HG03558 (cell line): ENCODE measurements around the gene RGS5.

Experiments used
- ATAC-seq: cut with Tn5 transposase; IDR thresholded peaks from one replicate; pipeline ENCODE4 v1.9.1; 2021; ENCODE audit warnings: moderate number of reproducible peaks; ENCODE audit not compliant: unreplicated experiment; ENCODE audit errors: extremely low read depth

Gene RGS5

GRCh38 chr1:163186862-163187261 is 15.9 kb downstream of the RGS5 start:
- no peak for ATAC-seq

- ATAC-seq = no peak
Measured at GRCh38 chr1:163182330-163182949, 20.3 kb downstream of the RGS5 start.

GRCh38 chr1:163178628-163179027 is 24.1 kb downstream of the RGS5 start:
- ATAC-seq = no peak

GRCh38 chr1:163176797-163177196 is 25.9 kb downstream of the RGS5 start:
- no peak for ATAC-seq

- no peak for ATAC-seq
Measured at GRCh38 chr1:163174524-163175437, 27.9 kb downstream of the RGS5 start.

- ATAC-seq = no peak
Measured at GRCh38 chr1:163173121-163173520, 29.6 kb downstream of the RGS5 start.

- ATAC-seq = no peak
Measured at GRCh38 chr1:163172596-163172995, 30.1 kb downstream of the RGS5 start.

GRCh38 chr1:163171826-163172225 is 30.9 kb downstream of the RGS5 start:
- no peak for ATAC-seq

- ATAC-seq = no peak
Measured at GRCh38 chr1:163170975-163171676, 31.6 kb downstream of the RGS5 start.

- no peak for ATAC-seq
Measured at GRCh38 chr1:163170331-163170730, 32.4 kb downstream of the RGS5 start.

- no peak for ATAC-seq
Measured at GRCh38 chr1:163169553-163169952, 33.2 kb downstream of the RGS5 start.

GRCh38 chr1:163168053-163168452 is 34.7 kb downstream of the RGS5 start:
- ATAC-seq = no peak

GRCh38 chr1:163166886-163167555 is 35.7 kb downstream of the RGS5 start:
- ATAC-seq = no peak

GRCh38 chr1:163165119-163165518 is 37.6 kb downstream of the RGS5 start:
- ATAC-seq = no peak

- no peak for ATAC-seq
Measured at GRCh38 chr1:163163881-163164582, 38.7 kb downstream of the RGS5 start.

GRCh38 chr1:163163163-163163562 is 39.6 kb downstream of the RGS5 start:
- no peak for ATAC-seq

- ATAC-seq = no peak
Measured at GRCh38 chr1:163162381-163162914, 40.3 kb downstream of the RGS5 start.

- no peak for ATAC-seq
Measured at GRCh38 chr1:163161841-163162240, 40.9 kb downstream of the RGS5 start.

- no peak for ATAC-seq
Measured at GRCh38 chr1:163161337-163161736, 41.4 kb downstream of the RGS5 start.

- ATAC-seq = no peak
Measured at GRCh38 chr1:163155606-163156005, 47.1 kb downstream of the RGS5 start.
